Measurements from ENCODE around the gene RPA3. TPM values are rescaled to one million over a fixed set of nuclear protein-coding genes. Genes with fewer than 3 reads are reported as not detected.

Gene RPA3
- total RNA-seq, 1 donor from 2014 or later = 128 TPM

DNA sequence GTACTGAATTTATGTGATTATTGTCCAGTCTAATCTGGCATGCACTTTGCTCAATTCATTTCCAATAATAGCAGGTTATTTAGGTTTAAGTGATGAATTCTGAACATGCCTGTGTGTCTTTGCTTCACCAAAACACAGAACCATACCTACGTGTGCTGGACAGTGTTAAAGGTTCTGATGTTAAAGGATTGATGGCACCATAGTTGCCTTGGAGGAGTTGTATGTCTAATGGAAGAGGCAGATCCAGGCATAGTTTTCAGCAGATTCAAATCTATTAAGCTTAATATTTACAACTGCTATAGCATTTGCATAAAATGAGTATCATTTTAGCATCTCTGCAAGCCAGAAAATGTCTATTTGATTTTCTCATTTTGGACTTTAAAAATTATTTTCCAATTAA, 105.9 kb downstream of the RPA3 start:
- no peak overlapping the region for H3K4me3 ChIP-seq
- H3K9ac ChIP-seq = no peak overlapping the region
- H3K27me3 ChIP-seq = no peaks in the 10 kb centered on the region
- TF ChIP-seq EZH2 (IDR thresholded peaks at IDR 0.05) (no peak), EZH2phosphoT487 (IDR thresholded peaks at IDR 0.05) (no peak)
- TF ChIP-seq, protein P1, sequence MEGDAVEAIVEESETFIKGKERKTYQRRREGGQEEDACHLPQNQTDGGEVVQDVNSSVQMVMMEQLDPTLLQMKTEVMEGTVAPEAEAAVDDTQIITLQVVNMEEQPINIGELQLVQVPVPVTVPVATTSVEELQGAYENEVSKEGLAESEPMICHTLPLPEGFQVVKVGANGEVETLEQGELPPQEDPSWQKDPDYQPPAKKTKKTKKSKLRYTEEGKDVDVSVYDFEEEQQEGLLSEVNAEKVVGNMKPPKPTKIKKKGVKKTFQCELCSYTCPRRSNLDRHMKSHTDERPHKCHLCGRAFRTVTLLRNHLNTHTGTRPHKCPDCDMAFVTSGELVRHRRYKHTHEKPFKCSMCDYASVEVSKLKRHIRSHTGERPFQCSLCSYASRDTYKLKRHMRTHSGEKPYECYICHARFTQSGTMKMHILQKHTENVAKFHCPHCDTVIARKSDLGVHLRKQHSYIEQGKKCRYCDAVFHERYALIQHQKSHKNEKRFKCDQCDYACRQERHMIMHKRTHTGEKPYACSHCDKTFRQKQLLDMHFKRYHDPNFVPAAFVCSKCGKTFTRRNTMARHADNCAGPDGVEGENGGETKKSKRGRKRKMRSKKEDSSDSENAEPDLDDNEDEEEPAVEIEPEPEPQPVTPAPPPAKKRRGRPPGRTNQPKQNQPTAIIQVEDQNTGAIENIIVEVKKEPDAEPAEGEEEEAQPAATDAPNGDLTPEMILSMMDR (IDR thresholded peaks at IDR 0.05) = no peak
- H3K9me3 ChIP-seq (ENCODE audit: low read depth) = no peaks in the 10 kb centered on the region
- no peak overlapping the region for H3K27ac ChIP-seq
- no peak overlapping the region for H3K4me2 ChIP-seq
- H2AFZ ChIP-seq (replicated peaks) = no peak overlapping the region
- no peaks in the 10 kb centered on the region for H3K36me3 ChIP-seq
- Mint-ChIP-seq H3K27me3 (ENCODE audit: insufficient read depth, low read depth) (peaks cover 2% of the 10 kb centered on the region), H3K9me3 (no peaks in the 10 kb centered on the region), H3K27ac (no peak overlapping the region), H3K4me1 (no peaks in the 10 kb centered on the region), H3K4me3 (no peak overlapping the region), H3K36me3 (peaks cover 4% of the 10 kb centered on the region)
- no peaks in the 10 kb centered on the region for H3K79me2 ChIP-seq (ENCODE audit: low read depth)
- no peaks in the 10 kb centered on the region for H3K4me1 ChIP-seq
- H3F3A ChIP-seq (ENCODE audit: low read depth) = no peaks in the 10 kb centered on the region
- DNase-seq (ENCODE audit: low spot score) = no peak
- H4K20me1 ChIP-seq (ENCODE audit: low read depth) = no peaks in the 10 kb centered on the region

DNA sequence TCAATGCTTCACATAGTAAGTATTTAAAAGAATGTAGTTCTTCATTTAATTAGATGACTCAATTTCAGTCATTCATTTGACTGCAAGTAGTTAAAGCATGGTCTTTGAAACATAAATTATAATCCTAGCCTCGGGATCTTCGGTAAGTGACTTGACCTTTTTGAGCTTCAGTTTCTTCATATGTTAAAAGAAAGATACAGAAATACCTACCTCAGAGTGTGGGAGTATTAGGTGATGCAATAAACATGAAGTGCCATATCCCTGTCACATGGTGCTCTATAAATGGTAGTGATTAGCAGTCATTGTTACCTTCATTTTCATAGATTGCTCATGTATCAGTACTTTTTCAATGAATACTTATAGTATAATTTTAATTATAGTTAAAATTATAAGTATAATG, 109.1 kb downstream of the RPA3 start:
- H3K4me3 Mint-ChIP-seq = no peak overlapping the region
- no peak overlapping the region for H3K4me3 ChIP-seq
- H3K9me3 Mint-ChIP-seq = no peaks in the 10 kb centered on the region
- DNase-seq (ENCODE audit: low spot score) = no peak
- no peaks in the 10 kb centered on the region for H4K20me1 ChIP-seq (ENCODE audit: low read depth)
- H3K9me3 ChIP-seq (ENCODE audit: low read depth) = no peaks in the 10 kb centered on the region
- H3K36me3 Mint-ChIP-seq = peaks cover 4% of the 10 kb centered on the region
- H2AFZ ChIP-seq (replicated peaks) = no peak overlapping the region
- no peak overlapping the region for H3K27ac Mint-ChIP-seq
- H3F3A ChIP-seq (ENCODE audit: low read depth) = no peaks in the 10 kb centered on the region
- TF ChIP-seq EZH2 (IDR thresholded peaks at IDR 0.05) (no peak), EZH2phosphoT487 (IDR thresholded peaks at IDR 0.05) (no peak)
- TF ChIP-seq, protein P1 (IDR thresholded peaks at IDR 0.05) = no peak
- no peak overlapping the region for H3K4me2 ChIP-seq
- peaks cover 2% of the 10 kb centered on the region for H3K27me3 Mint-ChIP-seq (ENCODE audit: insufficient read depth, low read depth)
- H3K27me3 ChIP-seq = no peaks in the 10 kb centered on the region
- no peaks in the 10 kb centered on the region for H3K36me3 ChIP-seq
- no peaks in the 10 kb centered on the region for H3K4me1 Mint-ChIP-seq
- H3K4me1 ChIP-seq = no peaks in the 10 kb centered on the region
- no peaks in the 10 kb centered on the region for H3K79me2 ChIP-seq (ENCODE audit: low read depth)
- no peak overlapping the region for H3K27ac ChIP-seq
- H3K9ac ChIP-seq = no peak overlapping the region

DNA sequence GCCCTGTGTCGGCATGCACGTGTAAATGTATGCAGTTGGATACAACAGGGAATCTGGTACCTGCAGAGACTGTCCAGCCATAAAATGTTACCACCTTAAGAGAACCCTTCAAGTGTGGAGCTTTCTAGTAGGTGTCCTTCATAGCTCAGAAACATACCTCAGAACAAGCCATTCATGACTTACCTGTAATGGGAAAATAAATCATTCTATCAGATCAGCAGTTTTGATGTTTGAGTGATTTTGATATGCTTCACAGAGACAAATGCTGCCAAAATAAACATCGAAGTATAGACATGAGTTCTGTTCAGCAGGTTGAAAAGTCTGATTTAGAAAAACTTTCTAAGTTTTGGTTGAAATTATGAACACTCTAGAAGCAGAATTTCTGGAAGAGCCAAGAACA, 111.4 kb downstream of the RPA3 start:
- Mint-ChIP-seq H3K4me1 (no peaks in the 10 kb centered on the region), H3K36me3 (peaks cover 4% of the 10 kb centered on the region), H3K27ac (no peak overlapping the region), H3K27me3 (ENCODE audit: insufficient read depth, low read depth) (peaks cover 2% of the 10 kb centered on the region), H3K9me3 (no peaks in the 10 kb centered on the region), H3K4me3 (no peak overlapping the region)
- Histone ChIP-seq H3K9ac (no peak overlapping the region), H3K79me2 (ENCODE audit: low read depth) (no peaks in the 10 kb centered on the region), H3F3A (ENCODE audit: low read depth) (no peaks in the 10 kb centered on the region), H2AFZ (replicated peaks) (no peak overlapping the region), H3K9me3 (ENCODE audit: low read depth) (no peaks in the 10 kb centered on the region), H3K4me1 (no peaks in the 10 kb centered on the region), H3K4me2 (no peak overlapping the region), H3K36me3 (no peaks in the 10 kb centered on the region), H3K27me3 (no peaks in the 10 kb centered on the region), H4K20me1 (ENCODE audit: low read depth) (no peaks in the 10 kb centered on the region), H3K27ac (no peak overlapping the region), H3K4me3 (no peak overlapping the region)
- TF ChIP-seq EZH2 (IDR thresholded peaks at IDR 0.05) (no peak), EZH2phosphoT487 (IDR thresholded peaks at IDR 0.05) (no peak)
- TF ChIP-seq, protein P1 (IDR thresholded peaks at IDR 0.05) = no peak
- DNase-seq (ENCODE audit: low spot score) = no peak

Data from neural progenitor cell (in vitro differentiated cells).